HAP-1 (cell line): ENCODE results near the gene CCND3.

Experiments
- DNase-seq, 2 experiments: peaks; one replicate each; pipeline ENCODE4 v3.0.0-alpha.2; 2016 to 2020; ENCODE audit warnings: low spot score in 2 of 2
- H3K27me3 ChIP-seq: fragments of 250-450 bp; sonication (Bioruptor Pico); 2 replicates; pipeline ENCODE4 v1.5.1; 2020; ENCODE audit warnings: low read depth, mild to moderate bottlenecking, moderate library complexity
- H3K36me3 ChIP-seq: fragments of 250-450 bp; sonication (Bioruptor Pico); replicated peaks from 2 replicates; pipeline ENCODE4 v1.5.1; 2020; ENCODE audit warnings: mild to moderate bottlenecking
- H3K4me1 ChIP-seq: fragments of 250-450 bp; sonication (Bioruptor Pico); 2 replicates; pipeline ENCODE4 v1.5.1; 2020; ENCODE audit warnings: mild to moderate bottlenecking
- H3K4me3 ChIP-seq: fragments of 250-450 bp; sonication (Bioruptor Pico); 2 replicates; pipeline ENCODE4 v1.5.1; 2020; ENCODE audit warnings: mild to moderate bottlenecking, moderate library complexity
- H3K9me3 ChIP-seq: fragments of 250-450 bp; sonication (Bioruptor Pico); 2 replicates; pipeline ENCODE4 v1.5.1; 2020; ENCODE audit warnings: mild to moderate bottlenecking, moderate library complexity
- in situ Hi-C: fragments of 300-500 bp; cut with MboI; formaldehyde crosslinking; loops from 3 replicates; pipeline ENCODE4 v1.14.3; 2020; ENCODE audit warnings: low sequenced_read_pairs, inconsistent platforms, mixed read lengths

Gene CCND3

DNA sequence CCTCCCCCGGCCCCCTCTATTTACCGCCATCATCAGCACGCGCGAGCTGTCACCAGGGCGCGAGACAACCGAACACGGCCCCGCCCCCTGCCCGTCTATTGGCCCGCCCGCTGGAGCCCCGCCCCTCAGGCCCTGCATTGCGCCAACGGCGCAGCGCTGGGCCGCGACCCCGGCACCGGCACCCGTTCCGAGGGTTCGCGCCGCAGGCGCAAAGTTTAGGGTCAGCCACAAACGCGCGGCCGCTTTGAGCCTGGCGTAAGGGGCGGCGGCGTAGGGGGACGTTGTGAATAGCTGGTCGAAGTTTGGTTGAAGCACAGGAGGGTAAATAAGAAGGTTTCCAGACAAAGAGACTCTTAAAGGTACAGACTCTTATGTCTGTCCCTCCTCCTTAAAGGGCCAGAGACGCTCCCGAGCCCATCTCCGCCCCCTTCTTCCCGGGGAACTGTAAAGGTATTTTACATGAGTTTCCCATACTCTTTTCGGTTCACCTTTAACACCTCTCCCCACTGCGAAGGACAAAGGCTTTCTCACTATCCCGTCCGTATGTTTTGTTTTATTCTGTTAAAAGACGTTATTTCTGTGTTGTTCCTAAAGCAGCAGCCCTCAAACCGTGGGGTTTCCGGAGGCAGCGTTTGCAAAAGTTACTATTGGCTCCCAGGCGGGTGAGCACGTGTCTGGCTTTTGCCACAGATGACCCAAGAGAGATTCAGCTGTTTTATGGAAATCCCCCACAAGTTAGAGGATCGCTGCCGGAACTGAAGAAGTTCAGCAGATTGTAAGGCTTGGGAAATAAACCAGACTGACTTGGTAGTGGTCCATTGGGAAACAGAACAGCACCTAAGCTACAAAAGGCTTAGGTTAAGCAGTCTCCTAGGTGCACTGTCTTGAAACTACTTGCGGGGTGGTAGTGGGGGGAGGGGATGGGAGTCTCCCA is 46.0 kb downstream of the CCND3 start, which contains the start of gene USP49:
USP49 (minus strand) TSS at position 76 of the 934 bp plus-strand sequence. CDS start 88,392 bp downstream, outside the sequence.
- H3K4me1 ChIP-seq: peaks cover 24% of the 10 kb centered on the region
- in situ Hi-C loops: no loop called here
- peak; percentile 89 to 96 for DNase-seq
- no peaks in the 10 kb centered on the region for H3K9me3 ChIP-seq
- H3K36me3 ChIP-seq: no peaks in the 10 kb centered on the region
- H3K4me3 ChIP-seq: peak within 1 kb of the TSS; percentile 56
- H3K27me3 ChIP-seq: no peaks in the 10 kb centered on the region

DNA sequence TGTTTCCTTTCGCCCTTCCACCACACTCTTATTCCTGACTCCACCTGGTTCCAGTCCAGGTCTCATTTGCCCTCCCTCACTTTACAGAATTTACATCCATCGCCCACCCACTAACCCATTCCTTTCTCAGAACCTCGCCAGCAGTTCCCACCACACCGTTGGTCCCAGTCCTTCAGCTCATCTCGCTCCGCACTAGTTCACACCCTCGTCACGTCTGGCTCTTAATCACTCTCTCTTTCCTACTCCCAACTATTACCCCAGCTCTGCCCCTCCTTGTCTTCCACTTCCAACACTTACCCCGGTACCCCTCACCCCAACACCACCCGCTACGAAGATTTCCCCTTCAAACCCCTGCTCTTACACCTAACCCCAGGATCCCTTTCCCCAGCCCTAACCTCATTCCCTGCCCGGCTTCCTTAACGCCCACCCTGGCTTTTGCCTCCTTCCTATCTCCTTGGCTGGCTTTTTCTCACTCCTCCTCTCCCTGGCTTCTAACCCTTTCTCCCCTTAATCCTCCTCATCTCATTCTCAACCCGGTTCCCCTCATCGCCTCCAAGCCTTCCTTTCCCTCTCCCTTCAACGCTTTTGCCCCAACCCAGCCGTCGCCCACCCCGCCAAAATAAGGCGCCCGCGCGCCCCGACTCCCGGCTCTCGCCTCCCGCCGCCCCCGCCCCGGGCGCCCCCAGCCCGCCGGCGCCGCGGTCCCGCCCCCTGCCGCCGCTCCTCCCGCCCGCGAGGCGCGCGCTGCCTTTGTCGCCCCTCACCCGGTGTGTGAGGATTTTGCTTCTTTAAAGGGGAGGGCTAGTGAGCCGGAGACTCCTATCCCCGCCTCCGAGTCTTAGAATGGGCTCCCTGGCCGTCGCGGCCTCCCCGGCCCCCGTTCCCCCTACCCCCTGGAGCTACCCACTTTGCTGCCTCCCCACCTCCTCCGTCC is 47.0 kb downstream of the CCND3 start:
- Histone ChIP-seq H3K36me3 (no peaks in the 10 kb centered on the region), H3K4me3 (peak overlapping the region; percentile 56), H3K4me1 (peaks cover 24% of the 10 kb centered on the region), H3K9me3 (no peaks in the 10 kb centered on the region), H3K27me3 (no peaks in the 10 kb centered on the region)
- DNase-seq: no peak
- in situ Hi-C loops: no loop called here

DNA sequence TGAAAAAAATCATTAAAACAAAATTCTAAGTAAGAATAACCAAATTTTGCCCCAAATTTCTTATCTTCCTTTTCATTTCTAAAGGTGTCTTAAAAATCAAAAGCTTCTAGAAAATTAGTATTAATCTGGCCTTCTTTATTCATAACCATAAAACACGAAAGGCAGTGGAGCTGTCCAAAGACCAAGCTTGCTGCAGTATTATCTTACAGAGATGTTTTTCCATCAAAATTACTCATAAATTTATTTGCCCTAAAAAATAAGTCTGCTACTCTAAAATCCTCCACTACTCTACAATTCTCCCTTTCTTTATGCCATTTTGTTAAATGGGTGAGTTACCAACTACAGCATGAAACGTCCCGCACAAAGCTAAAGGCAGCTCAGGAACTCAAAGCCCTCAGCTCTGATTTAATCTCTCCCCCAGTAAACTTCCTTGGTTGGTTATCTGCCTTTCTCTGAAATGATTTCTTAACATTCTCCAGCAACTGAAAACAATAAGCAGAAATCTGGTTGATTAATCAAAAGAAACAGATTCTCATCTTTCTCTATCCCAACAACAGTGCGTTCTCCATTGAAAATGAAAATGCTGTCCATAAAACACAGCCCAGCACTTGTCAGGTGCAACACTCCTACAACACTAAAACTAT is 48.6 kb downstream of the CCND3 start:
- H3K4me3 ChIP-seq: peak overlapping the region; percentile 1
- peaks cover 28% of the 10 kb centered on the region for H3K4me1 ChIP-seq
- no peak for DNase-seq
- H3K9me3 ChIP-seq: no peaks in the 10 kb centered on the region
- in situ Hi-C loops: no loop called here
- H3K36me3 ChIP-seq: no peaks in the 10 kb centered on the region
- no peaks in the 10 kb centered on the region for H3K27me3 ChIP-seq

DNA sequence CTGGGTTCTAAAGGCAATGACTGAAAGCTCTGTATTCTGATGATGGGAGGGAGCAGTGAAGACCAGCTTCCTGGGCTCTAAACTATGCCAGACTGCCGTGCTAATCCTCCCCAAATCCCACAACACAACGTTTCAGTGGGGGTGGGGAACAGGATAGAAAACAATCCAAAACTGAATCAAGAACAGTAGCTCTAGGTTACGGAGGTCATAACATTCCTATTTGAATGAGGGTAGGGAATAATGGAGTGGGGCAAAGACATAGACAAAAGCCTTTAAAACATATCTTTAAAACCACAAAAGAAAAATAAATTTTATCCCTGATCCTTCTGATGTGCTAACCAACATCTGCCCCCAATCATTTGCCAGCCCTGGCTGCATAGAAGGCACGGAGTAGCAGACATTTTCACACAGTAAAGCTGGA is 54.3 kb downstream of the CCND3 start:
- Histone ChIP-seq H3K4me3 (no peak overlapping the region), H3K36me3 (0 out of 2 replicates have a peak, but pooled peaks cover 4% of the 10 kb centered on the region), H3K27me3 (no peaks in the 10 kb centered on the region), H3K9me3 (no peaks in the 10 kb centered on the region), H3K4me1 (peaks cover 21% of the 10 kb centered on the region)
- in situ Hi-C loops: no loop called here
- peak; percentile 86 to 90 for DNase-seq

DNA sequence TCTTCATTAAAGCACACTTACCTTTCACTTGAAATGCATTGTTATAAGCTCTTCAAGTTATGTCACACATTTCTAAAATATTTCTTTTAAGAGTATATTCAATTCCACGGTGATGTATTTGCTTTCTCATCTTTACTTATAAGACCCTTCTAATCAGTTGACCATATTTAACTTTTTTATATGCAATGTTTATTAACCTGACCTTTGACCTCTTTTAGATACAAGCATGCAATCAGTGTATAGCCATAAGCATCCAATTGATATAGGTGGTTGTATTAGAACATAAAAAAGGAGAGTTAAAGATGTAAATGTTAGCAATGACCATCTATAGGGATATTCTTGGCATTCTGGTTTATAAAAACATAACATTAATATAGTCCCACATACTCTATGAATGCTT is 55.7 kb downstream of the CCND3 start:
- Histone ChIP-seq H3K36me3 (0 out of 2 replicates have a peak, but pooled peaks cover 4% of the 10 kb centered on the region), H3K4me3 (no peak overlapping the region), H3K9me3 (no peaks in the 10 kb centered on the region), H3K4me1 (peaks cover 19% of the 10 kb centered on the region), H3K27me3 (no peaks in the 10 kb centered on the region)
- in situ Hi-C loops: no loop called here
- no peak for DNase-seq

DNA sequence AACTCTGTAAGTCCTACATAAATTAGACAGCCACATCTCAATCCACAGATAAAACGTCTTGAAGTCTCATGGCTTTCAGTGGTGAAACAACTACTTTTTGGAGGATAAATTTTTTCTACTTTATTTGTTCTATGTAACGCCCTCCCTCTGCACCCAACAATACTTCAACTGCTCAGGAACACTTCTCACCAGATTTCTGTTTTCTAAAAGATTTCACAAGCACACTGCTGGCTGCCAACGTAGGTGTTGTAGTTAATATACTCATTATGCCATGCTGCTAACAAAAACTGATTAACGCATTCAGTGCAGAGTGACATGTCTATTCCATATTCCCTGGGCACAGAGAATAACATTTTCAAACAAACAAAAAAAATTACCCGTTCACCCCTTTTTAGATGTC is 56.7 kb downstream of the CCND3 start:
- Histone ChIP-seq H3K4me1 (peaks cover 19% of the 10 kb centered on the region), H3K36me3 (0 out of 2 replicates have a peak, but pooled peaks cover 4% of the 10 kb centered on the region), H3K9me3 (no peaks in the 10 kb centered on the region), H3K27me3 (no peaks in the 10 kb centered on the region; the same call in 1 of the 2 replicates), H3K4me3 (no peak overlapping the region)
- in situ Hi-C loops: no loop called here
- DNase-seq: no peak
